ENCODE measurements around the gene PAM.

The PAM gene

GRCh38 chr5:102863764-102864560, 108.9 kb downstream of the PAM start:
- no peak for DNase-seq

- DNase-seq: no peak
Observed at GRCh38 chr5:102865171-102865509, 110.0 kb downstream of the PAM start.

GRCh38 chr5:102865510-102866236, 110.6 kb downstream of the PAM start:
- peak; percentile 36 for DNase-seq

- DNase-seq: no peak
Observed at GRCh38 chr5:102866237-102866600, 111.1 kb downstream of the PAM start.

GRCh38 chr5:102867992-102868662, 113.0 kb downstream of the PAM start:
- DNase-seq: no peak

GRCh38 chr5:102869230-102869629, 114.1 kb downstream of the PAM start:
- DNase-seq: no peak

- DNase-seq: no peak
Observed at GRCh38 chr5:102873379-102873932, 118.4 kb downstream of the PAM start.

GRCh38 chr5:102874054-102874453, 118.9 kb downstream of the PAM start:
- no peak for DNase-seq

GRCh38 chr5:102875721-102876123, 120.6 kb downstream of the PAM start:
- DNase-seq: no peak

GRCh38 chr5:102876610-102877009, 121.5 kb downstream of the PAM start:
- no peak for DNase-seq

GRCh38 chr5:102879741-102880140, 124.6 kb downstream of the PAM start:
- DNase-seq: no peak

GRCh38 chr5:102886586-102886985, 131.5 kb downstream of the PAM start:
- no peak for DNase-seq

GRCh38 chr5:102888483-102888882, 133.4 kb downstream of the PAM start:
- no peak for DNase-seq

- DNase-seq: no peak
Observed at GRCh38 chr5:102889033-102889432, 133.9 kb downstream of the PAM start.

- no peak for DNase-seq
Observed at GRCh38 chr5:102890133-102890532, 135.0 kb downstream of the PAM start.

GRCh38 chr5:102891175-102891574, 136.1 kb downstream of the PAM start:
- no peak for DNase-seq

GRCh38 chr5:102893942-102894341, 138.8 kb downstream of the PAM start:
- DNase-seq: no peak

- no peak for DNase-seq
Observed at GRCh38 chr5:102895234-102895633, 140.1 kb downstream of the PAM start.

GRCh38 chr5:102895976-102896375, 140.9 kb downstream of the PAM start:
- no peak for DNase-seq

- DNase-seq: no peak
Observed at GRCh38 chr5:102901424-102902134, 146.5 kb downstream of the PAM start.

GRCh38 chr5:102902135-102902448, 147.0 kb downstream of the PAM start:
- no peak for DNase-seq

- DNase-seq: no peak
Observed at GRCh38 chr5:102902647-102903046, 147.5 kb downstream of the PAM start.

Data from NCI-H1436 (cell line).